RWPE2 (cell line): ENCODE measurements around the gene TEX19.

ENCODE experiments used
- ATAC-seq: fragments of 200-7000 bp; cut with Tn5 transposase; 3 replicates; pipeline ENCODE4 v1.9.1; 2021; ENCODE audit warnings: low read depth
- DNase-seq: peaks from one replicate; pipeline ENCODE4 v3.0.0-alpha.2; 2020; ENCODE audit warnings: low spot score
- H3K27ac ChIP-seq: fragments of 450-650 bp; 2 replicates; pipeline ENCODE4 v1.5.1; 2017; ENCODE audit warnings: mild to moderate bottlenecking; ENCODE audit not compliant: poor library complexity, severe bottlenecking
- H3K27me3 ChIP-seq: fragments of 250-450 bp; sonication (Bioruptor Pico); 2 replicates; pipeline ENCODE4 v1.5.1; 2021; ENCODE audit warnings: mild to moderate bottlenecking, moderate library complexity; ENCODE audit not compliant: insufficient read depth, poor library complexity, severe bottlenecking
- H3K36me3 ChIP-seq: fragments of 250-450 bp; sonication (Bioruptor Pico); 2 replicates; pipeline ENCODE4 v1.5.1; 2020; ENCODE audit warnings: low read depth, mild to moderate bottlenecking, moderate library complexity
- H3K4me1 ChIP-seq: fragments of 250-450 bp; sonication (Bioruptor Pico); 2 replicates; pipeline ENCODE4 v1.5.1; 2021; ENCODE audit warnings: mild to moderate bottlenecking, moderate library complexity; ENCODE audit not compliant: insufficient read depth, poor library complexity, severe bottlenecking
- H3K4me3 ChIP-seq: fragments of 250-450 bp; sonication (Bioruptor Pico); 2 replicates; pipeline ENCODE4 v1.5.1; 2021; ENCODE audit warnings: mild to moderate bottlenecking, moderate library complexity; ENCODE audit not compliant: severe bottlenecking
- H3K9me3 ChIP-seq: fragments of 250-450 bp; sonication (Bioruptor Pico); 2 replicates; pipeline ENCODE4 v1.5.1; 2021; ENCODE audit warnings: mild to moderate bottlenecking, moderate library complexity; ENCODE audit not compliant: severe bottlenecking
- TF ChIP-seq, protein P1 (sequence below): fragments of 450-650 bp; IDR thresholded peaks from one replicate; pipeline ENCODE4 v1.5.1; 2017; ENCODE audit warnings: mild to moderate bottlenecking, moderate library complexity; ENCODE audit not compliant: poor library complexity, severe bottlenecking

TEX19 gene

DNA sequence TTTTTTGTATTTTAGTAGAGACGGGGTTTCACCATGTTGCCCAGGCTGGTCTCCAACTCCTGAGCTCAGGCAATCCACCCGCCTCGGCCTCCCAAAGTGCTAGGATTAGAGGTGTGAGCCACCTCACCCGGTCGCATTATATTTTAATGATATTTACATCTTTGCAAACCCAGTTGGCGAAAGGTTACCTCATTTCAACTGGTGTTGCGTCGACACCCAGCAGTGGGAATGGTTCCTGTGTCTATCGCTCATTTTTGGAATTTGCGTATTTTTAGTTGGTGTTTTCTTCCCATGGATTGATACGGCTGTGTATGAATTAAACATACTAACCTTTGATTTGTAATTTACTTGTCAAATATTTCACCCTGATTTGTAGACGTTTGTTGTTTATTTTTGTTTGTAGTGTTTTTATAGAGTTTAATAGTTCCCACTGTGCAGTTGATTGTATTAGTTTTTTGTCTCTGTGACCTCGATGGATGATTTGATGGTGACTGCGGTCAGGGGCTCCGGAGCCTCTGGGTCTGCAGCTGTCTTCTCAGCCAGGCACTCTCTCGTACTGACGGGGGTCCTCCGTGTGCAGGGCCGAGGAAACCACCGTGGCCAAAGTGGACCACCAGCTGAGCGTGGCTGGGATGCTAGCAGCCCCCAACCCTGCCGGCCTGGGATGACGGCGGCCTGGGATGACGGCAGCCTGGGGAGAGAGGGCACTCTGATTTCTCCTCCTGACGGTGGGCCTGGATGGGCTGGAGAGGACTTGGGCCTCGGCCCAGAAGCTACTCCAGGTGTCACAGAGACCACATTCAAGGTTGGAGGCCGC lies 45.6 kb upstream of the TEX19 start:
- DNase-seq (no peak), ATAC-seq (no peak)

DNA sequence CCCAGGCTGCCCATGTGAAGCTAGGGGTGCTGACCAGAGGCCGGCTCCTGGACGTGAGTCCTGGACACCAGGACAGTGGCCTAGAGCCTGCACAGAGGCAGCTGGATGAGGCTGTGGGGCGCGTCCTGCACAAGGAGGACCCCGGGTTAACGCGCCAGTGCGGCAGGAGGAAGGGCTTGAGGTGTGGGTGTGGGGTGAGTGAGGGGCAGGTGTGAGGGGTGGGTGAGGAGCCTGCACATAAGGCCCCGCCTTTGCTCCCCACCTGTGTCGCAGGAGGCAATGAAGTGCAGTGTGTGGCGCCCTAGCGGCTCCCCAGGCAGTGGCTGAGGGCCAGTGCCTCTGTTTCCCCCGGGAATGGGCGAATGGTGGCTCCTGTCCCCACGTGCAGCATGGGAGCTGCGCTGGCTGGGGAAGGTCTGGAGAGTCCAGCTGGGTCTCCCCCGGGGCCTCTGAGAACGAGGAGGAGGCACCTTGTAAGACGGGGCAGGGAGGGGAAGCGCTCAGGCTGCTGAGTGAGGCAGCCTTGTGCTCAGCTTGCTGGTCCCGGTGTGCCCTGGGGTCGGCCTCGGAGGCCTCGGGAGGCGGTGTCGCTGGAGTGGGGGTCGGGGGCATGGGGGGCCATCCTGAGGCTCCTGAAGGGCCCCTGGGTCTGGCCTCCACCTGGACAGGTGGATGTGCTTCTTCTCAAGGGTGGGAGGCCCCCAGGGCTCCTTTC lies 44.9 kb upstream of the TEX19 start:
- ATAC-seq (no peak), DNase-seq (no peak)
- no peak overlapping the region for H3K4me3 ChIP-seq
- TF ChIP-seq, protein P1, sequence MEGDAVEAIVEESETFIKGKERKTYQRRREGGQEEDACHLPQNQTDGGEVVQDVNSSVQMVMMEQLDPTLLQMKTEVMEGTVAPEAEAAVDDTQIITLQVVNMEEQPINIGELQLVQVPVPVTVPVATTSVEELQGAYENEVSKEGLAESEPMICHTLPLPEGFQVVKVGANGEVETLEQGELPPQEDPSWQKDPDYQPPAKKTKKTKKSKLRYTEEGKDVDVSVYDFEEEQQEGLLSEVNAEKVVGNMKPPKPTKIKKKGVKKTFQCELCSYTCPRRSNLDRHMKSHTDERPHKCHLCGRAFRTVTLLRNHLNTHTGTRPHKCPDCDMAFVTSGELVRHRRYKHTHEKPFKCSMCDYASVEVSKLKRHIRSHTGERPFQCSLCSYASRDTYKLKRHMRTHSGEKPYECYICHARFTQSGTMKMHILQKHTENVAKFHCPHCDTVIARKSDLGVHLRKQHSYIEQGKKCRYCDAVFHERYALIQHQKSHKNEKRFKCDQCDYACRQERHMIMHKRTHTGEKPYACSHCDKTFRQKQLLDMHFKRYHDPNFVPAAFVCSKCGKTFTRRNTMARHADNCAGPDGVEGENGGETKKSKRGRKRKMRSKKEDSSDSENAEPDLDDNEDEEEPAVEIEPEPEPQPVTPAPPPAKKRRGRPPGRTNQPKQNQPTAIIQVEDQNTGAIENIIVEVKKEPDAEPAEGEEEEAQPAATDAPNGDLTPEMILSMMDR: no peak
- no peaks in the 10 kb centered on the region for H3K27me3 ChIP-seq
- no peaks in the 10 kb centered on the region for H3K4me1 ChIP-seq
- no peaks in the 10 kb centered on the region for H3K9me3 ChIP-seq
- H3K27ac ChIP-seq: no peak overlapping the region
- H3K36me3 ChIP-seq: no peaks in the 10 kb centered on the region

More for the DNA sequence above, 45.6 kb upstream of the TEX19 start:
- TF ChIP-seq, protein P1: no peak
- Histone ChIP-seq H3K36me3 (no peaks in the 10 kb centered on the region), H3K4me1 (no peaks in the 10 kb centered on the region), H3K4me3 (no peak overlapping the region), H3K9me3 (no peaks in the 10 kb centered on the region), H3K27me3 (no peaks in the 10 kb centered on the region), H3K27ac (no peak overlapping the region)

DNA sequence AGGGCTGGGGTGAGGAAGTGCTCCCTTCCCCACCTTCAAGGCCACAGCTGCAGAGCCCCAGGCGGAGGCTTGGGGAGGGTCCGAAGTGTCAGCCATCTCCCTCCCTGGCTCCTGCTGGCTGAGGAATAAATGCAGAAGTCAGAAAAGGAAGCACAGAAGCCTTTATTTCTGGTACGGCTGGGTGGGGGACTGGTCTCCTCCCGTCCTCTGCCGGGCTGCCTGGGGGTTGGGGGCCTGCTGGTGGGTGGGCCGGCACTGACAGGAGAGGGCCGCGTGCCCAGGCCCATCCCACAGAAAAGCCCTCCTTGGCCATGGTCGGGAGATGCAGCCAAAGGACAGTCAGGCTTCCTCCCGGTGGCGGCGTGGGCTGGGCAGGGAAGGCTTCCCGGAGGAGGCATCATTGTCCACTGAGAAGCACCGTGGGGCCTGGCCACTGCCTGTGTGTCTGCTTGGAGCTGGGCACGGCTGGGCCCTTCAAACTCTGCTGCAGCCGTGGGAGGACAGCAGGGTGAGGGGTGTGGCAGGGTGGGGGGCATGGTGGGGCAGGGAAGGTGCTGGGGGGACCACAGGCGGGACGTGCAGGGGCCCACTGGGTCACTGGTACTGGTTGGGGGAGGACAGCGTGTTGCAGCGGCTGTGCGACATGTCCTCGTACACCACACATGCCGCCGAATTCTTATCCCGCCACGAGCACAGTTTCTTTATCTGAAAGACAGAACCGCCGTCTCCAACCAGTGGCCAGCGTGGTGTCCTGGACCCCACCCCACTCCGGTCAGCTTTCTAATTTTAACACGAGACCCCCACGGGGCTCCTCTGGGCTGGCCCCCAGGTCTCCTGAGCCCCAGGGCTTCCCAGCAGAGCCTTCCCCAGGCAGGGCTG lies 44.1 kb upstream of the TEX19 start:
- TF ChIP-seq, protein P1: no peak
- no peaks in the 10 kb centered on the region for H3K4me1 ChIP-seq
- DNase-seq: no peak

DNA sequence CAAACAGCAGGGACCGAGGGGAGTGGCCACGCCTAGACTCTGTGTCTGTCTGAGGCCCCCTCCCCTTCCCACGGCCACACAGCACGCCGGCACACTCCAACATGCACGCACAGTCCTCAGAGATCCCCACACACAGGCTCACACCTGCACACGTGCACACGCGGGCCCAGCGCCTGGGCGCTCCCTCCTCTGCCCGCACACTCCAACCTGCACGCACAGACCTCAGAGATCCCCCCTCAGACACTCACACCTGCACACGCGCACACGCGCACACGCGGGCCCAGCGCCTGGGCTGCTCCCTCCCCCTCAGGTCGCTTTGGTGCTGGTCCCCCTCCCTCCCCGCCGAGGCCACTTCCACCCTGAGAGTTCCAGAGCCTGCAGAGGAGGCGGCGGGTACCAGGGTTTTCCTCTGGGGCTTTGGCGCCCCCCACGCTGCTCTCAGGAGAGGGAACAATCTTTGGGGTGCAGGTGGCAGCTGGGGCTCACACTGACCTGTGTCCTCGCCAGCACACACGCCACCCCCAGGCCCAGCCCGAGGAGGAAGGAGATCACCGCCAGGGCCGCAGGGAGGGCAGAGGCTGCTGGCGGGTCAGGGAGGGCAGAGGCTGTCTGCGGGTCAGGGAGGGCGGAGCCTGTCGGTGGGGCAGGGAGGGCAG lies 43.2 kb upstream of the TEX19 start:
- Histone ChIP-seq H3K4me3 (no peak overlapping the region), H3K27ac (no peak overlapping the region), H3K9me3 (no peaks in the 10 kb centered on the region), H3K36me3 (no peaks in the 10 kb centered on the region), H3K27me3 (no peaks in the 10 kb centered on the region), H3K4me1 (no peaks in the 10 kb centered on the region)
- TF ChIP-seq, protein P1: no peak
- no peak for ATAC-seq
- no peak for DNase-seq

More for the DNA sequence above, 44.1 kb upstream of the TEX19 start:
- Histone ChIP-seq H3K4me3 (no peak overlapping the region), H3K27me3 (no peaks in the 10 kb centered on the region), H3K27ac (no peak overlapping the region), H3K36me3 (no peaks in the 10 kb centered on the region), H3K9me3 (no peaks in the 10 kb centered on the region)
- ATAC-seq: no peak
